A673 (cell line): ENCODE measurements around the gene IKZF5. TPM values are rescaled to one million over a fixed set of nuclear protein-coding genes. Genes with fewer than 3 reads are reported as not detected.
A peak's percentile ranks its signal among the peaks of the same experiment; 100 is the strongest.

ENCODE experiments used
- BruUV-seq: library from RNA; stranded (reverse); fragments of 400-500 nt; replicated peaks from 2 replicates; lab custom pipeline; 2021; lab: Mats Ljungman, UMichigan
- CTCF ChIA-PET: fragments of 300-600 bp; sonication (Branson Sonifier 250); formaldehyde crosslinking; loops from one replicate; lab custom pipeline; 2022; ENCODE audit warnings: antibody characterized with exemption; lab: Charles Lee
- POLR2A ChIA-PET: fragments of 300-600 bp; sonication (Branson Sonifier 250); formaldehyde crosslinking; loops from one replicate; lab custom pipeline; 2022; ENCODE audit warnings: antibody characterized with exemption; ENCODE audit not compliant: low non-redundant PET; lab: Charles Lee
- DNase-seq: peaks from one replicate; pipeline ENCODE4 v3.0.0-alpha.2; 2015; ENCODE audit warnings: low spot score
- H3K27ac ChIP-seq: fragments of 200-600 bp; sonication (generic); 2 replicates; pipeline ENCODE4 v1.5.1; 2016; ENCODE audit warnings: mixed run types, low read depth, mild to moderate bottlenecking, mixed read lengths, antibody characterized with exemption, low read length; ENCODE audit not compliant: poor library complexity, severe bottlenecking
- H3K27me3 ChIP-seq: fragments of 200-600 bp; sonication (generic); replicated peaks from 2 replicates; pipeline ENCODE4 v1.6.1; 2017; ENCODE audit warnings: mixed run types, low read depth, mild to moderate bottlenecking, mixed read lengths, antibody characterized with exemption, low read length; ENCODE audit not compliant: insufficient read depth, poor library complexity
- H3K36me3 ChIP-seq: fragments of 200-600 bp; sonication (generic); 2 replicates; pipeline ENCODE4 v1.6.1; 2016; ENCODE audit warnings: mixed run types, mild to moderate bottlenecking, mixed read lengths, antibody characterized with exemption, low read length; ENCODE audit not compliant: insufficient read depth, poor library complexity, severe bottlenecking
- H3K4me1 ChIP-seq: fragments of 200-600 bp; sonication (generic); 2 replicates; pipeline ENCODE4 v1.6.1; 2017; ENCODE audit warnings: mixed run types, mild to moderate bottlenecking, mixed read lengths, antibody characterized with exemption, low read length; ENCODE audit not compliant: insufficient read depth, poor library complexity, severe bottlenecking
- H3K4me3 ChIP-seq: fragments of 200-600 bp; sonication (generic); 2 replicates; pipeline ENCODE4 v1.5.1; 2016; ENCODE audit warnings: low read depth, mixed run types, mild to moderate bottlenecking, mixed read lengths, low read length; ENCODE audit not compliant: poor library complexity, severe bottlenecking
- H3K9me3 ChIP-seq: fragments of 200-600 bp; sonication (generic); 2 replicates; pipeline ENCODE4 v1.6.1; 2016; ENCODE audit warnings: mixed run types, low read depth, mild to moderate bottlenecking, mixed read lengths, antibody characterized with exemption, low read length; ENCODE audit not compliant: poor library complexity, severe bottlenecking
- CTCF ChIP-seq: fragments of 300-800, 200-600 bp; sonication (generic); conservative IDR thresholded peaks from 2 replicates; pipeline ENCODE4 v1.5.1; 2017; ENCODE audit warnings: low read depth, mild to moderate bottlenecking, antibody characterized with exemption, low read length, moderate library complexity, mixed read lengths
- EZH2 ChIP-seq: fragments of 200-600 bp; sonication (generic); IDR thresholded peaks from 2 replicates; pipeline ENCODE4 v1.6.1; 2017; ENCODE audit warnings: borderline replicate concordance, low read depth, mild to moderate bottlenecking, mixed read lengths, antibody characterized with exemption, low read length; ENCODE audit not compliant: poor library complexity, severe bottlenecking
- intact Hi-C: fragments of 100-400 bp; cut with micrococcal nuclease; formaldehyde crosslinking; loops from one replicate; pipeline ENCODE4 v1.10.0; 2022; ENCODE audit not compliant: unreplicated experiment
- total RNA-seq: library from RNA; stranded (reverse); gene quantifications from 2 replicates; pipeline ENCODE4 v1.2.3, GENCODE V29; 2021

The IKZF5 gene
- total RNA-seq, 1 experiment from 2014 or later: 13.8 TPM

- intact Hi-C loops: no loop called here
- peak; percentile 9 for DNase-seq
- H3K36me3 ChIP-seq: no peaks in the 10 kb centered on the region
- H3K27me3 ChIP-seq: no peaks in the 10 kb centered on the region
- CTCF ChIA-PET: no interaction called here
- TF ChIP-seq CTCF (no peak), EZH2 (no peak)
- H3K4me3 ChIP-seq: no peak overlapping the region
- POLR2A ChIA-PET: no interaction called here
- H3K27ac ChIP-seq: no peak overlapping the region
- no TSS peak for BruUV-seq
- no peaks in the 10 kb centered on the region for H3K4me1 ChIP-seq
- no peaks in the 10 kb centered on the region for H3K9me3 ChIP-seq
These were observed 20.1 kb downstream of the IKZF5 start for GRCh38 chr10:122988501-122988900.

- DNase-seq: no peak
- ChIA-PET POLR2A (no interaction called here), CTCF (no interaction called here)
- H3K9me3 ChIP-seq: no peaks in the 10 kb centered on the region
- H3K27me3 ChIP-seq: no peaks in the 10 kb centered on the region
- no TSS peak for BruUV-seq
- no peaks in the 10 kb centered on the region for H3K36me3 ChIP-seq
- H3K4me1 ChIP-seq: peaks cover 1% of the 10 kb centered on the region
- H3K27ac ChIP-seq: no peak overlapping the region
- no peak overlapping the region for H3K4me3 ChIP-seq
- TF ChIP-seq CTCF (no peak), EZH2 (no peak)
- intact Hi-C loops: no loop called here
These were observed 22.3 kb downstream of the IKZF5 start for GRCh38 chr10:122986335-122986734.

- ChIA-PET CTCF (no interaction called here), POLR2A (no interaction called here)
- TF ChIP-seq CTCF (no peak), EZH2 (no peak)
- no peak for DNase-seq
- Histone ChIP-seq H3K4me3 (no peak overlapping the region), H3K27me3 (no peaks in the 10 kb centered on the region), H3K36me3 (no peaks in the 10 kb centered on the region), H3K9me3 (no peaks in the 10 kb centered on the region), H3K4me1 (peaks cover 4% of the 10 kb centered on the region), H3K27ac (no peak overlapping the region)
- BruUV-seq: no TSS peak
- intact Hi-C loops: no loop called here
These were observed 23.9 kb downstream of the IKZF5 start for GRCh38 chr10:122984708-122985107.
